Parathyroid adenoma (tissue), 2 donors: Measurements from ENCODE around the gene BMP6.

ENCODE experiments used
- H2AFZ ChIP-seq: fragments of 300-600 bp; sonication (generic); one replicate; pipeline ENCODE4 v1.7.0; 2017; ENCODE audit warnings: antibody characterized with exemption, mild to moderate bottlenecking
- H3K27ac ChIP-seq: fragments of 300-600 bp; sonication (generic); one replicate; pipeline ENCODE4 v1.7.0; 2017
- H3K27me3 ChIP-seq: fragments of 300-600 bp; sonication (generic); one replicate; pipeline ENCODE4 v1.7.0; 2017; ENCODE audit warnings: low read length; ENCODE audit not compliant: control insufficient read depth, insufficient read depth
- H3K36me3 ChIP-seq: fragments of 300-600 bp; sonication (generic); one replicate; pipeline ENCODE4 v1.7.0; 2017; ENCODE audit warnings: low read length; ENCODE audit not compliant: control insufficient read depth, insufficient read depth
- H3K4me1 ChIP-seq: fragments of 300-600 bp; sonication (generic); one replicate; pipeline ENCODE4 v1.7.0; 2017; ENCODE audit warnings: control low read depth
- H3K4me2 ChIP-seq: fragments of 300-600 bp; sonication (generic); one replicate; pipeline ENCODE4 v1.7.0; 2017; ENCODE audit warnings: low read length
- H3K4me3 ChIP-seq: fragments of 300-600 bp; sonication (generic); one replicate; pipeline ENCODE4 v1.7.0; 2017; ENCODE audit warnings: low read depth, low read length
- H3K79me2 ChIP-seq: fragments of 300-600 bp; sonication (generic); one replicate; pipeline ENCODE4 v1.7.0; 2017; ENCODE audit warnings: control low read depth
- H3K9ac ChIP-seq: fragments of 300-600 bp; sonication (generic); one replicate; pipeline ENCODE4 v1.7.0; 2017; ENCODE audit warnings: mild to moderate bottlenecking
- H3K9me3 ChIP-seq: fragments of 300-600 bp; sonication (generic); one replicate; pipeline ENCODE4 v1.7.0; 2017; ENCODE audit warnings: low read length; ENCODE audit not compliant: control insufficient read depth
- CTCF ChIP-seq: fragments of 300-600 bp; sonication (generic); IDR thresholded peaks from one replicate; pipeline ENCODE4 v1.7.0; 2017; ENCODE audit warnings: antibody characterized with exemption, mild to moderate bottlenecking
- donor health status: primary hyperparathyroidism.

Gene BMP6

GRCh38 chr6:7921046-7921445, 195.1 kb downstream of the BMP6 start:
- no peak overlapping the region for H2AFZ ChIP-seq
- no peaks in the 10 kb centered on the region for H3K36me3 ChIP-seq
- H3K9ac ChIP-seq = no peak overlapping the region
- H3K4me3 ChIP-seq = no peak overlapping the region
- TF ChIP-seq CTCF = no peak
- no peaks in the 10 kb centered on the region for H3K9me3 ChIP-seq
- H3K79me2 ChIP-seq = no peaks in the 10 kb centered on the region
- no peaks in the 10 kb centered on the region for H3K27me3 ChIP-seq
- no peak overlapping the region for H3K4me2 ChIP-seq
- no peaks in the 10 kb centered on the region for H3K4me1 ChIP-seq
- H3K27ac ChIP-seq = no peak overlapping the region

- no peaks in the 10 kb centered on the region for H3K36me3 ChIP-seq
- H3K4me3 ChIP-seq = no peak overlapping the region
- H3K9ac ChIP-seq = no peak overlapping the region
- H3K4me1 ChIP-seq = no peaks in the 10 kb centered on the region
- H3K27ac ChIP-seq = no peak overlapping the region
- no peaks in the 10 kb centered on the region for H3K79me2 ChIP-seq
- no peaks in the 10 kb centered on the region for H3K9me3 ChIP-seq
- H3K27me3 ChIP-seq = no peaks in the 10 kb centered on the region
- no peak overlapping the region for H3K4me2 ChIP-seq
- no peak overlapping the region for H2AFZ ChIP-seq
- TF ChIP-seq CTCF = no peak
Measured at GRCh38 chr6:7921632-7922092, 195.8 kb downstream of the BMP6 start.

- Histone ChIP-seq H3K27ac (no peak overlapping the region), H3K9me3 (no peaks in the 10 kb centered on the region), H3K27me3 (no peaks in the 10 kb centered on the region), H3K4me3 (no peak overlapping the region), H3K4me2 (no peak overlapping the region), H3K4me1 (no peaks in the 10 kb centered on the region), H3K9ac (no peak overlapping the region), H3K36me3 (no peaks in the 10 kb centered on the region), H3K79me2 (no peaks in the 10 kb centered on the region), H2AFZ (no peak overlapping the region)
- TF ChIP-seq CTCF = no peak
Measured at GRCh38 chr6:7922596-7922995, 196.7 kb downstream of the BMP6 start.

- no peaks in the 10 kb centered on the region for H3K4me1 ChIP-seq
- no peaks in the 10 kb centered on the region for H3K36me3 ChIP-seq
- TF ChIP-seq CTCF = no peak
- no peaks in the 10 kb centered on the region for H3K27me3 ChIP-seq
- H3K4me3 ChIP-seq = no peak overlapping the region
- no peaks in the 10 kb centered on the region for H3K79me2 ChIP-seq
- H3K4me2 ChIP-seq = no peak overlapping the region
- no peaks in the 10 kb centered on the region for H3K9me3 ChIP-seq
- no peak overlapping the region for H3K9ac ChIP-seq
- no peak overlapping the region for H2AFZ ChIP-seq
- no peak overlapping the region for H3K27ac ChIP-seq
Measured at GRCh38 chr6:7924867-7925266, 199.0 kb downstream of the BMP6 start.
